Sigmoid colon (tissue), 7 donors: ENCODE results near the gene SCGB3A2. TPM values are rescaled to one million over a fixed set of nuclear protein-coding genes. Genes with fewer than 3 reads are reported as not detected.

ENCODE experiments used
- DNase-seq: peaks from one replicate; pipeline ENCODE4 v3.0.0-alpha.2; 2019
- H3K27ac ChIP-seq, 4 donors: fragments of 200-600 bp; sonication (generic); one replicate each; pipeline ENCODE4 v1.5.1; 2016 to 2019; ENCODE audit warnings: mild to moderate bottlenecking in 1 of 4
- H3K27me3 ChIP-seq, 3 donors: fragments of 200-600 bp; sonication (generic); one replicate each; pipeline ENCODE4 v1.5.1; 2019; ENCODE audit warnings: mild to moderate bottlenecking in 1 of 3
- H3K36me3 ChIP-seq, 4 donors: fragments of 200-600 bp; sonication (generic); one replicate each; pipeline ENCODE4 v1.5.1; 2016 to 2019
- H3K4me1 ChIP-seq, 4 donors: fragments of 200-600 bp; sonication (generic); one replicate each; pipeline ENCODE4 v1.5.1; 2017 to 2019
- H3K4me3 ChIP-seq, 4 donors: fragments of 200-600 bp; sonication (generic); one replicate each; pipeline ENCODE4 v1.5.1; 2017 to 2019; ENCODE audit warnings: mild to moderate bottlenecking in 2 of 4, moderate library complexity in 1 of 4
- H3K9me3 ChIP-seq, 4 donors: fragments of 200-600 bp in 3 of 4; sonication (generic) in 3 of 4; one replicate each; pipeline versions ENCODE4 v1.5.1 to v1.6.1; 2013 to 2019
- EP300 ChIP-seq, 4 donors: sonication (generic); formaldehyde crosslinking; IDR thresholded peaks; one replicate each; pipeline ENCODE4 v1.6.1; 2017; ENCODE audit warnings: antibody characterized with exemption in 4 of 4
- POLR2A ChIP-seq, 2 donors: fragments of 450-650 bp; IDR thresholded peaks; one replicate each; pipeline ENCODE4 v1.6.1; 2016; ENCODE audit warnings: antibody characterized with exemption in 2 of 2, mild to moderate bottlenecking in 2 of 2, moderate library complexity in 2 of 2
- POLR2AphosphoS5 ChIP-seq, 4 donors: sonication (generic); formaldehyde crosslinking; IDR thresholded peaks; one replicate each; pipeline ENCODE4 v1.6.1; 2017; ENCODE audit warnings: antibody characterized with exemption in 4 of 4
- WGBS, 2 donors: extraction: QIAGEN DNeasy Blood & Tissue Kit; methylation state at CpG; one replicate each; pipeline ENCODE4 v1.1.7; 2013; 5-methylcytosine and 5-hydroxymethylcytosine counted together
- intact Hi-C: fragments of 100-400 bp; cut with DNase I; formaldehyde crosslinking; loops from one replicate; pipeline ENCODE4 v1.15.1; 2023
- polyA plus RNA-seq, 3 donors: library from polyadenylated mRNA; stranded (reverse); fragments of 200-250 nt; gene quantifications; one replicate each; pipeline ENCODE4 v1.2.3, GENCODE V29; 2013
- total RNA-seq, 4 donors: library from RNA; depleted of rRNA; stranded (reverse); fragments of >200 nt; gene quantifications; one replicate each; pipeline ENCODE4 v1.1.0, GENCODE V29; 2016
- TF ChIP-seq, protein P1 (sequence below), 4 experiments: fragments of 450-650 bp in 3 of 4; fragments of 200-600 bp in 1 of 4; IDR thresholded peaks; one replicate each; pipeline ENCODE4 v1.5.1; 2016 to 2019; ENCODE audit warnings: antibody characterized with exemption in 4 of 4, mild to moderate bottlenecking in 3 of 4, moderate library complexity in 2 of 4
- donor health status: healthy with polysubstance abuse.
- donor health status: Bipolar disorder and iron deficiency.
- donor health status: healthy.

SCGB3A2 gene
- total and polyA plus RNA-seq, 7 donors, result 3.6 TPM; not detected in 6

DNA sequence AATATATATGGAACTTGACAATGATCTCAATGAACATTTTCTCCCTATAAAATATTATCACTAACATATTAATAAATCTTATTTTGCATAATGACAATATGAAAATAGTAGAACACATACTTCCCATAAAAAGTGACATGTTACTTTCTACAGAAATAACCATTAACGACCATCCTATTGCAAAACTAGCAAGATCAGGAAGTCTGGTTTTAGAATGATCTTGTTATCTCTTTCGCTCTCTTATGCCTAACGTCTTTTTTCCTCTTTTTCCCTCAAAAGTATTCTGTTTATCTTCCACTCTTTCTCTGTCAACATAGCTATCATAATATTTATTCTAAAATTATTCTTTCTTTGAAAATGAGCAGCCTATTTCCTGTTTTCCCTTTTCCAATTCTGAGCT lies 49.4 kb downstream of the SCGB3A2 start:
- H3K27ac ChIP-seq, result no peak overlapping the region
- intact Hi-C loops, result no loop called here
- no peak overlapping the region for H3K4me3 ChIP-seq

DNA sequence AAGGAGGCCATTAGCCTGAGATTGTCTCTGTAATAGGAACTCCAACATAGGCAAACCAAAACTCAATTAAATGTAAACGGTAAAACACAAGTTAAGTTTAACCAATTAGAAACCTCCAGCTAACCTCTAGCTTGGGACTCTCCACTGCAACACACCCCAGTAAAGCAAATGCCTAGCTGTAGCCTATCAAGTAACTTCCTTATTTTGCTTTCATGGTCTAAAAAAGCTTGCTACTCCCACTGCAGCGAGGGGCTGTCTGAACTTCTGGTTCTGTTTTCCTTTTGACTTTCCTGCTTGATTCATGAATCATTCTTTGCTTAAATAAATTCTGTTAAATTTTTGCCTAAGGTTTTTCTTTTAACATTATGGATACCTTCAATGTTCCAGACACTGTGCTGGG lies 52.3 kb downstream of the SCGB3A2 start:
- H3K4me1 ChIP-seq, result no peaks in the 10 kb centered on the region
- WGBS, 2 donors, result 64 to 69% methylated on average over 2 of the region's 2 CpGs
- H3K27ac ChIP-seq, result no peak overlapping the region
- no peak overlapping the region for H3K4me3 ChIP-seq
- TF ChIP-seq EP300 (IDR thresholded peaks at IDR 0.05) (no peak), POLR2A (IDR thresholded peaks at IDR 0.05) (no peak), POLR2AphosphoS5 (IDR thresholded peaks at IDR 0.05) (no peak)
- TF ChIP-seq, protein P1, sequence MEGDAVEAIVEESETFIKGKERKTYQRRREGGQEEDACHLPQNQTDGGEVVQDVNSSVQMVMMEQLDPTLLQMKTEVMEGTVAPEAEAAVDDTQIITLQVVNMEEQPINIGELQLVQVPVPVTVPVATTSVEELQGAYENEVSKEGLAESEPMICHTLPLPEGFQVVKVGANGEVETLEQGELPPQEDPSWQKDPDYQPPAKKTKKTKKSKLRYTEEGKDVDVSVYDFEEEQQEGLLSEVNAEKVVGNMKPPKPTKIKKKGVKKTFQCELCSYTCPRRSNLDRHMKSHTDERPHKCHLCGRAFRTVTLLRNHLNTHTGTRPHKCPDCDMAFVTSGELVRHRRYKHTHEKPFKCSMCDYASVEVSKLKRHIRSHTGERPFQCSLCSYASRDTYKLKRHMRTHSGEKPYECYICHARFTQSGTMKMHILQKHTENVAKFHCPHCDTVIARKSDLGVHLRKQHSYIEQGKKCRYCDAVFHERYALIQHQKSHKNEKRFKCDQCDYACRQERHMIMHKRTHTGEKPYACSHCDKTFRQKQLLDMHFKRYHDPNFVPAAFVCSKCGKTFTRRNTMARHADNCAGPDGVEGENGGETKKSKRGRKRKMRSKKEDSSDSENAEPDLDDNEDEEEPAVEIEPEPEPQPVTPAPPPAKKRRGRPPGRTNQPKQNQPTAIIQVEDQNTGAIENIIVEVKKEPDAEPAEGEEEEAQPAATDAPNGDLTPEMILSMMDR (IDR thresholded peaks at IDR 0.05), result no peak
- no peaks in the 10 kb centered on the region for H3K36me3 ChIP-seq
- no peak for DNase-seq
- intact Hi-C loops, result no loop called here
- H3K9me3 ChIP-seq, result no peaks in the 10 kb centered on the region
- H3K27me3 ChIP-seq, result no peaks in the 10 kb centered on the region

More for the DNA sequence above, 49.4 kb downstream of the SCGB3A2 start:
- WGBS, 2 donors, result 27 to 57% methylated on average over 3 of the region's 3 CpGs
- H3K9me3 ChIP-seq, result no peaks in the 10 kb centered on the region
- H3K4me1 ChIP-seq, result no peaks in the 10 kb centered on the region
- no peaks in the 10 kb centered on the region for H3K27me3 ChIP-seq
- TF ChIP-seq POLR2A (IDR thresholded peaks at IDR 0.05) (no peak), POLR2AphosphoS5 (IDR thresholded peaks at IDR 0.05) (no peak), EP300 (IDR thresholded peaks at IDR 0.05) (no peak)
- TF ChIP-seq, protein P1 (IDR thresholded peaks at IDR 0.05), result no peak
- no peaks in the 10 kb centered on the region for H3K36me3 ChIP-seq
- DNase-seq, result no peak

Other genes with a start within 250 kb of the SCGB3A2 start
- gene JAKMIP2, start 96.0 kb upstream of the SCGB3A2 start, total RNA-seq, result 1 to 10 TPM; 2.5 to 8.9 (median 4.4) TPM
- gene JAKMIP2, start 96.0 kb upstream of the SCGB3A2 start, polyA plus RNA-seq, result under 1 TPM in 2 of 3 donors, not detected in 1; under 0.01 to 0.71 TPM
- gene SPINK1, start 47.0 kb upstream of the SCGB3A2 start, total RNA-seq, result 1 to 10 TPM in 1 of 4 donors, not detected in 3; 4.6 TPM
- gene SPINK1, start 47.0 kb upstream of the SCGB3A2 start, polyA plus RNA-seq, result 100 to 1,000 TPM; 164 to 537 (median 283) TPM
- not detected for gene C5orf46, start 27.8 kb downstream of the SCGB3A2 start, total RNA-seq
- gene C5orf46, start 27.8 kb downstream of the SCGB3A2 start, polyA plus RNA-seq, result not detected
- gene SPINK5, start 185.3 kb downstream of the SCGB3A2 start, total RNA-seq, result 1 to 10 TPM in 1 of 4 donors, under 1 TPM in 1, not detected in 2; 0.28 to 1.4 TPM
- 10 to 100 TPM; 16.9 to 20.0 (median 19.8) TPM for gene SPINK5, start 185.3 kb downstream of the SCGB3A2 start, polyA plus RNA-seq